Kidney epithelial cell (primary cell): Measurements from ENCODE around the gene SNX21. TPM values are rescaled to one million over a fixed set of nuclear protein-coding genes. Genes with fewer than 3 reads are reported as not detected.

Experiments used
- DNase-seq: peaks from one replicate; pipeline ENCODE4 v3.0.0-alpha.2; 2010; ENCODE audit warnings: low read depth
- H3K27me3 ChIP-seq: 2 replicates; pipeline ENCODE4 v1.6.0; 2011; ENCODE audit warnings: low read length; ENCODE audit not compliant: control insufficient read depth, insufficient read depth
- H3K36me3 ChIP-seq: 2 replicates; pipeline ENCODE4 v1.5.1; 2011; ENCODE audit warnings: low read length; ENCODE audit not compliant: control insufficient read depth, insufficient read depth
- H3K4me3 ChIP-seq: 2 replicates; pipeline ENCODE4 v1.5.1; 2011; ENCODE audit warnings: low read depth, mild to moderate bottlenecking, control low read depth, low read length
- total RNA-seq: library from RNA; depleted of rRNA; stranded (reverse); fragments of >200 nt; gene quantifications from 2 replicates; pipeline ENCODE4 v1.2.3, GENCODE V29; 2015
- TF ChIP-seq, protein P1 (sequence below): IDR thresholded peaks from 2 replicates; pipeline ENCODE4 v1.5.1; 2011; ENCODE audit warnings: mild to moderate bottlenecking, moderate library complexity, low read length, control low read depth, inconsistent platforms; ENCODE audit not compliant: insufficient read depth, poor library complexity, severe bottlenecking

SNX21 gene
- total RNA-seq, 1 donor from 2014 or later: 24.7 TPM

DNA sequence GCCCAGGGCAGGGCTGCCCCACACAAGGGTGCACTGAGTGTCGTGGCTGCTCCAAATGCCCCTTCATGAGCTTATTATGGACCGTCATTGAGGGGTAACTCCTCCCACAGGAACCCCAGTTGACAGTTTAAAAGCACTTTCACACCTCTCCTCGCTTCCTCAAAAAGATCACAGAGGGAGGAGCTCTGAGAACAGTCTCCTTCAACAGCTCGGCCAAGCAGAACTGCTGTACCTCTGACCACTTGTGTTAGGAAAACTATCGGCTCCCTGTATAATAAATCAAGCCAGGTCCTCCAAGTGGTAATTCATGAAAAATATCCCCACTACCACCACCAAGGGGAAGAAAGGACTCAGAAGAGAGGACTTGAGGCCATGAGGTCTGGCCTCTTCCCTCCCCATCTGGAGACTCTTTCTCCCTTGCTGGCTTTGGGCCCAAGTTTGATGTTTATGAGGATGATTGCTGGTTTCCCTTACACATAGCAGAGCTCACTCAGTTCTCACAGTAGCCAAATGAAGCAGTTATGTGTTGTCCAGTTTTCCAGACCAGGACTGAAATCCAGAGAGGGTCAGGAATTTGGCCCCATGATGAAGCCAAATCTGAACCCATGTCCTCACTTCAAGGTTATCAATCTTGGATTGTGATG lies 8.7 kb downstream of the SNX21 start:
- H3K27me3 ChIP-seq: no peaks in the 10 kb centered on the region
- no peak for DNase-seq
- no peak overlapping the region for H3K4me3 ChIP-seq
- peaks cover 4% of the 10 kb centered on the region for H3K36me3 ChIP-seq
- TF ChIP-seq, protein P1, sequence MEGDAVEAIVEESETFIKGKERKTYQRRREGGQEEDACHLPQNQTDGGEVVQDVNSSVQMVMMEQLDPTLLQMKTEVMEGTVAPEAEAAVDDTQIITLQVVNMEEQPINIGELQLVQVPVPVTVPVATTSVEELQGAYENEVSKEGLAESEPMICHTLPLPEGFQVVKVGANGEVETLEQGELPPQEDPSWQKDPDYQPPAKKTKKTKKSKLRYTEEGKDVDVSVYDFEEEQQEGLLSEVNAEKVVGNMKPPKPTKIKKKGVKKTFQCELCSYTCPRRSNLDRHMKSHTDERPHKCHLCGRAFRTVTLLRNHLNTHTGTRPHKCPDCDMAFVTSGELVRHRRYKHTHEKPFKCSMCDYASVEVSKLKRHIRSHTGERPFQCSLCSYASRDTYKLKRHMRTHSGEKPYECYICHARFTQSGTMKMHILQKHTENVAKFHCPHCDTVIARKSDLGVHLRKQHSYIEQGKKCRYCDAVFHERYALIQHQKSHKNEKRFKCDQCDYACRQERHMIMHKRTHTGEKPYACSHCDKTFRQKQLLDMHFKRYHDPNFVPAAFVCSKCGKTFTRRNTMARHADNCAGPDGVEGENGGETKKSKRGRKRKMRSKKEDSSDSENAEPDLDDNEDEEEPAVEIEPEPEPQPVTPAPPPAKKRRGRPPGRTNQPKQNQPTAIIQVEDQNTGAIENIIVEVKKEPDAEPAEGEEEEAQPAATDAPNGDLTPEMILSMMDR: no peak

DNA sequence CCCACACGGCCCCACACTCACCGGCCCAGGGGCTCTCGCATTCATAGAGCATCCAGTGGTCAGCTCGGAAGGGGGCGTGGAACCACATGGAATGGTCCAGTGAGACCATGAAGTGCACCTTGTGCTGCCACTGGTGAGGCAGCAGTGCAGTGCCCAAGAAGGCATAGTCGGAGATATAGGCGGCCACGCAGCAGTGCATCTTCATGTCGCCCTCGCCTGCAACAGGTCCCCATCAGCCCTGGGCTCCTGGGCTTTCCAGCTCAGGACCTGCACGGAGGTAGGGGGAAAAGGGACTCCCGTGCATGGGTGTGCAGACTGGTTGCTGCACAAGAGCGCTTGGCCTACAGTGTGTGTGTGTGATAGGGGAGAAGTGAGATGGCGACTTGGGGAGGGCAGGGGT lies 9.9 kb downstream of the SNX21 start:
- TF ChIP-seq, protein P1: no peak
- no peak overlapping the region for H3K4me3 ChIP-seq
- peaks cover 4% of the 10 kb centered on the region for H3K36me3 ChIP-seq
- DNase-seq: no peak
- no peaks in the 10 kb centered on the region for H3K27me3 ChIP-seq

DNA sequence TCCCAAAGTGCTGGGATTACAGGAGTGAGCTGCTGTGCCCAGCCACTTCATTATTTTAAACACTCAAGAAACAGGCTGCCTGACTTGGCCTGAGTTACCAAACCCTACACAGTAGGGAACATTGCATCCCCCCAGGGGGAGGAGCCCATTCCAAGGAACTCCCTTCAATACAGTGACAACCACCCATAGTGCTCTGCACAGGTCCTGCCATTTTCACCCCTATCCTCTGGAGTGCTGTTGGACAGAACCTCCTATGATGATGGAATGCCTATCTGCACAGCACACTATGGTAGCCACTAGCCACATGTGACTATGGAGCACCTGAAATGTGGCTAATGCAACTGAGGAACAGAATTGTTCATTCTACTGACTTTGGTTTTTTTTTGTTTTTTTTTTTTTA lies 11.9 kb downstream of the SNX21 start:
- H3K27me3 ChIP-seq: no peaks in the 10 kb centered on the region
- TF ChIP-seq, protein P1: no peak
- H3K36me3 ChIP-seq: peaks cover 4% of the 10 kb centered on the region
- DNase-seq: no peak
- no peak overlapping the region for H3K4me3 ChIP-seq

DNA sequence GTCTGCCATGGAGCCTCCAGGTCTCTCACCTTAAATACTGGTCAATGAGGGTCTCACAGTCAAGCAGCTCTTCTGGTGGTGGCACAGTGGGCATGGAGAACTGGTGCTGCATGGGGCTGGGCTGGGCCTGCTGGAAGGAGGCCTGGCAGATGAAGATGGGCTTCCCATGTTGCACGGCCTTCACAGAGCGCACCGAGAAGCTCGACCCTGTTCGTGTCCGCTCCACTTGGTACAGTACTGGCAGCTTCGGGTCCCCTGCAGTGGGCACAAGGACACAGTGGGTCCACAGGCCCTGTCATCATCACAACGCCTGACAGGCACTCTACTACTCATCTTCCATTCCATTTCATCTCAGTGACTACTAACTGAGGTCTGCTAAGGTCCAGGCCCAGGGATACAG lies 14.8 kb downstream of the SNX21 start:
- DNase-seq: no peak
- no peaks in the 10 kb centered on the region for H3K27me3 ChIP-seq
- TF ChIP-seq, protein P1: no peak
- H3K36me3 ChIP-seq: peaks cover 2% of the 10 kb centered on the region
- H3K4me3 ChIP-seq: no peak overlapping the region

DNA sequence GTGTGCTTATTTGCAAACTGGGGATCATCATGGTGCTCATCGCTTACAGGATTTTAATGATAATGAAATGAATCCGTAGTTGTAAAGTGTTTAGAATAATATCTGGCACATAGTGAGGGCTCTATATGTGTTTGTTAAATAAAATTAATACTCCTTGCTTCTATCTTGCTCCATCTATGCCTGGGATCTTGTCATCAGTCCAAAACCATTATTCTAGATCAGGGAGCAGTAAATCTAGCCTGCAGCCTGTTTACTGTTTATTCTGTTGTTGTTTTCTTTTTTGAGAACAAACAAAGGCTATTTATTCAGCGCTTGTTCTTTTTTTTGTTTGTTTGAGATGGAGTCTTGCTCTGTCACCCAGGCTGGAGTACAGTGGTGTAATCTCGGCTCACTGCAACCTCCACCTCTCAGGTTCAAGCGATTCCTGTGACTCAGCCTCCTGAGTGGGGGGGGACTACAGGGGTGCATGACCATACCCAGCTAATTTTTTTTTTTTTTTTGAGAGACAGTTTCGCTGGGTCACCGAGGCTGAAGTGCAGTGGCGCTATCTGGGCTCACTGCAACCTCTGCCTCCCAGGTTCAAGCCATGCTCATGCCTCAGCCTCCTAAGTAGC lies 15.5 kb downstream of the SNX21 start:
- no peak for DNase-seq
- TF ChIP-seq, protein P1: no peak
- Histone ChIP-seq H3K36me3 (peaks cover 2% of the 10 kb centered on the region), H3K4me3 (no peak overlapping the region), H3K27me3 (no peaks in the 10 kb centered on the region)

DNA sequence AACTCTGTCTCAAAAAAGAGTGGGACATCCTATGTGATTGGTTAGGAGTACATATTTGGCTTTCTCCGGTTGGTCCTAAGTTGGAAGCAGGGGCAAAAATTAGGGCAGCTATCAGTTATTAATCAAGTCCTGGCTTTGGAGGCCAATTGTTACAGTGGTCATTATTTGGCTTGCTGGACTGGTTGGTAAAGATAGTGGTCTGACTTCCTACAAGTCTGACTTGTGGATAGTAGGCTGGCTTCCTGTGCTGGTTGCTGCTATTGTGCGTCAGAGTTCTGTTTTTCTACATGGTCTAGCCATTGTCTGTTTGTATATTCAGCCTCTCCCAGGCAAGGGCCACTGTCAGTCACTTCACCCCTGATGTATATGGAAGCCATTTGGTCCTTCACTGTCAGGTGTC lies 16.6 kb downstream of the SNX21 start:
- TF ChIP-seq, protein P1: no peak
- no peak for DNase-seq
- Histone ChIP-seq H3K4me3 (no peak overlapping the region), H3K27me3 (no peaks in the 10 kb centered on the region), H3K36me3 (peaks cover 2% of the 10 kb centered on the region)
